Loucy (cell line): ENCODE results near the gene PACSIN1.

Source experiments
- H2AFZ ChIP-seq: fragments of 200-600 bp; sonication (generic); 2 replicates; pipeline ENCODE4 v1.6.0; 2016; ENCODE audit warnings: antibody characterized with exemption, mild to moderate bottlenecking, low read length, moderate library complexity
- H3F3A ChIP-seq: fragments of 200-600 bp; 2 replicates; pipeline ENCODE4 v1.6.0; 2016; ENCODE audit warnings: antibody characterized with exemption, low read depth, mild to moderate bottlenecking
- H3K27me3 ChIP-seq: fragments of 200-600 bp; sonication (generic); 2 replicates; pipeline ENCODE4 v1.6.1; 2014; ENCODE audit warnings: low read length, mild to moderate bottlenecking; ENCODE audit not compliant: insufficient read depth, poor library complexity, severe bottlenecking
- H3K36me3 ChIP-seq: fragments of 200-600 bp; sonication (generic); 2 replicates; pipeline ENCODE4 v1.6.1; 2016; ENCODE audit warnings: low read length; ENCODE audit not compliant: insufficient read depth
- H3K4me1 ChIP-seq: fragments of 200-600 bp; sonication (generic); 2 replicates; pipeline ENCODE4 v1.5.1; 2014; ENCODE audit warnings: low read length, mild to moderate bottlenecking; ENCODE audit not compliant: insufficient read depth, poor library complexity, severe bottlenecking
- H3K4me2 ChIP-seq: fragments of 200-600 bp; sonication (generic); 2 replicates; pipeline ENCODE4 v1.6.0; 2014; ENCODE audit warnings: antibody characterized with exemption, low read length, low read depth, mild to moderate bottlenecking; ENCODE audit not compliant: poor library complexity, severe bottlenecking
- H3K4me3 ChIP-seq: fragments of 200-600 bp; sonication (generic); 2 replicates; pipeline ENCODE4 v1.5.1; 2014; ENCODE audit warnings: low read length, mild to moderate bottlenecking, mixed read lengths; ENCODE audit not compliant: poor library complexity, severe bottlenecking
- H3K79me2 ChIP-seq: fragments of 200-600 bp; sonication (generic); 2 replicates; pipeline ENCODE4 v1.6.1; 2014; ENCODE audit warnings: low read length; ENCODE audit not compliant: insufficient read depth
- H3K9ac ChIP-seq: fragments of 200-600 bp; sonication (generic); 2 replicates; pipeline ENCODE4 v1.6.0; 2014; ENCODE audit warnings: mild to moderate bottlenecking, low read depth, low read length, moderate library complexity; ENCODE audit not compliant: poor library complexity, severe bottlenecking
- H3K9me2 ChIP-seq: fragments of 200-600 bp; sonication (generic); replicated peaks from 2 replicates; pipeline ENCODE4 v1.6.1; 2016; ENCODE audit warnings: low read depth, low read length, mixed read lengths
- H3K9me3 ChIP-seq: fragments of 200-600 bp; sonication (generic); 2 replicates; pipeline ENCODE4 v1.6.1; 2014; ENCODE audit warnings: mild to moderate bottlenecking, antibody characterized with exemption, low read length, low read depth; ENCODE audit not compliant: insufficient read depth
- H4K20me1 ChIP-seq: fragments of 200-600 bp; sonication (generic); 2 replicates; pipeline ENCODE4 v1.6.0; 2014; ENCODE audit warnings: antibody characterized with exemption, low read length, mild to moderate bottlenecking; ENCODE audit not compliant: insufficient read depth, poor library complexity, severe bottlenecking
- CTCF ChIP-seq: fragments of 200-600 bp; sonication (generic); conservative IDR thresholded peaks from 2 replicates; pipeline ENCODE4 v1.5.1; 2014; ENCODE audit warnings: mild to moderate bottlenecking, antibody characterized with exemption, low read length
- EZH2phosphoT487 ChIP-seq: fragments of 200-600 bp; IDR thresholded peaks from 2 replicates; pipeline ENCODE4 v1.6.1; 2018; ENCODE audit warnings: antibody characterized with exemption, mild to moderate bottlenecking, moderate library complexity, borderline replicate concordance

PACSIN1 gene

GRCh38 chr6:34529665-34530327 is 63.9 kb downstream of the PACSIN1 start:
- no peak overlapping the region for H3K4me2 ChIP-seq
- H3K9ac ChIP-seq: no peak overlapping the region
- H3K4me3 ChIP-seq: no peak overlapping the region
- no peaks in the 10 kb centered on the region for H4K20me1 ChIP-seq
- H3K9me2 ChIP-seq: no peaks in the 10 kb centered on the region
- H3K79me2 ChIP-seq: no peaks in the 10 kb centered on the region
- H3K36me3 ChIP-seq: no peaks in the 10 kb centered on the region
- no peaks in the 10 kb centered on the region for H3K4me1 ChIP-seq
- H3K27me3 ChIP-seq: no peaks in the 10 kb centered on the region
- no peak for TF ChIP-seq CTCF
- no peak for TF ChIP-seq EZH2phosphoT487
- no peaks in the 10 kb centered on the region for H3F3A ChIP-seq
- H2AFZ ChIP-seq: no peak overlapping the region
- H3K9me3 ChIP-seq: no peaks in the 10 kb centered on the region

GRCh38 chr6:34530753-34531365 is 65.0 kb downstream of the PACSIN1 start:
- H3K79me2 ChIP-seq: no peaks in the 10 kb centered on the region
- no peak overlapping the region for H3K4me3 ChIP-seq
- H4K20me1 ChIP-seq: no peaks in the 10 kb centered on the region
- TF ChIP-seq EZH2phosphoT487 (no peak), CTCF (no peak)
- H3K4me1 ChIP-seq: no peaks in the 10 kb centered on the region
- H3K9ac ChIP-seq: no peak overlapping the region
- no peaks in the 10 kb centered on the region for H3F3A ChIP-seq
- no peak overlapping the region for H2AFZ ChIP-seq
- H3K27me3 ChIP-seq: no peaks in the 10 kb centered on the region
- no peak overlapping the region for H3K4me2 ChIP-seq
- H3K9me2 ChIP-seq: no peaks in the 10 kb centered on the region
- H3K9me3 ChIP-seq: no peaks in the 10 kb centered on the region
- H3K36me3 ChIP-seq: no peaks in the 10 kb centered on the region

GRCh38 chr6:34531580-34532201 is 65.8 kb downstream of the PACSIN1 start:
- Histone ChIP-seq H3F3A (no peaks in the 10 kb centered on the region), H3K36me3 (no peaks in the 10 kb centered on the region), H4K20me1 (no peaks in the 10 kb centered on the region), H3K9me2 (no peaks in the 10 kb centered on the region), H3K4me1 (no peaks in the 10 kb centered on the region), H3K4me2 (no peak overlapping the region), H3K79me2 (no peaks in the 10 kb centered on the region), H3K9me3 (no peaks in the 10 kb centered on the region), H2AFZ (no peak overlapping the region), H3K4me3 (no peak overlapping the region), H3K27me3 (no peaks in the 10 kb centered on the region), H3K9ac (no peak overlapping the region)
- TF ChIP-seq CTCF: no peak
- no peak for TF ChIP-seq EZH2phosphoT487
